ENCODE results near the gene LMX1A.

LMX1A gene

DNA sequence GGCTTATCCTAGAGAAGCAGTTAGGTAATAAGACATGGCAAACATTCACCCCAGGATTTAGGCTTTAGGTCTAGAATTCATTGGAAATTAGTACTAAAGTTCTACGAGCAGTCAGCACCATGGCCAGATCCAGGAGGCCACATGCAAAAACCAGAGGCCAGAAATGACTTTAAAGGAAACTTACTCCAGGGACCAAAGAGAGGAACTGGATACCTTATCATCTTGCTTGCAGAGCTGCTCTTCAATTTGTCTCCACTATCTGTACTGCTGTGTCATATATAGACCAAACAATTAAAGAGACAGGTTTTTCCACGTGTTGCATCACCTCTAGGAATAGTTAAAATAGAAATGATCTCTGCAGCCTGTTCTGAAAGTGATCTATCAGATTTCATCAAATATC lies 127.8 kb downstream of the LMX1A start:
- TF ChIP-seq, protein P1, sequence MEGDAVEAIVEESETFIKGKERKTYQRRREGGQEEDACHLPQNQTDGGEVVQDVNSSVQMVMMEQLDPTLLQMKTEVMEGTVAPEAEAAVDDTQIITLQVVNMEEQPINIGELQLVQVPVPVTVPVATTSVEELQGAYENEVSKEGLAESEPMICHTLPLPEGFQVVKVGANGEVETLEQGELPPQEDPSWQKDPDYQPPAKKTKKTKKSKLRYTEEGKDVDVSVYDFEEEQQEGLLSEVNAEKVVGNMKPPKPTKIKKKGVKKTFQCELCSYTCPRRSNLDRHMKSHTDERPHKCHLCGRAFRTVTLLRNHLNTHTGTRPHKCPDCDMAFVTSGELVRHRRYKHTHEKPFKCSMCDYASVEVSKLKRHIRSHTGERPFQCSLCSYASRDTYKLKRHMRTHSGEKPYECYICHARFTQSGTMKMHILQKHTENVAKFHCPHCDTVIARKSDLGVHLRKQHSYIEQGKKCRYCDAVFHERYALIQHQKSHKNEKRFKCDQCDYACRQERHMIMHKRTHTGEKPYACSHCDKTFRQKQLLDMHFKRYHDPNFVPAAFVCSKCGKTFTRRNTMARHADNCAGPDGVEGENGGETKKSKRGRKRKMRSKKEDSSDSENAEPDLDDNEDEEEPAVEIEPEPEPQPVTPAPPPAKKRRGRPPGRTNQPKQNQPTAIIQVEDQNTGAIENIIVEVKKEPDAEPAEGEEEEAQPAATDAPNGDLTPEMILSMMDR (conservative IDR thresholded peaks at IDR 0.05), result no peak
- no peak for TF ChIP-seq ZFX (IDR thresholded peaks at IDR 0.05)
- H3K27ac ChIP-seq, result no peak overlapping the region

DNA sequence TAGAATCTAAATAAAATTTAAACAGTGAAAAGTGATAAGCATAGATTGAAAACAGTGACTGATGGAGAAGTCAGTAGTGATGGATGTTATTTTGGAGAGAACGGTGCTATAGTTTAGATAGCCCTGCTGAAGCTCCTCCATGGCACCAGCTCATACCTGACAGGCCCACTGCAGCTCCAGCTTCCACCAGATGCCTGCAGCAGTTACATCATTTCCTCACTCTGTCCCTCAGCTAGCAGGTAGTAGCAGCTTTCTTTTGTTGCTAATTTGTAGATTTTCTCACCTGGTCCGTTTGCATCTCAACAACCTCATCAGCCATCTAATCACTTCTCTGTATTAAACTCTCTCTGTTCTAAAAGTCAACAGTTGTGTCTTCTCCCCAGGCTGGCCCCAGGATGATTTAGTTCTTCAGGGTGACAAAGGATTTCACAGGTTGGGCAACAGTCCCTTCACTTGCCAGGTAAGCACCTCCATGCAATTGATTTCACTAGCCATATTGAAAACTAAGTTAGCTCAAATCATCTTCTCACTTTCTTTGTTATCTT lies 128.3 kb downstream of the LMX1A start:
- TF ChIP-seq, protein P1 (conservative IDR thresholded peaks at IDR 0.05), result no peak
- TF ChIP-seq ZFX (IDR thresholded peaks at IDR 0.05), result no peak
- H3K27ac ChIP-seq, result no peak overlapping the region

DNA sequence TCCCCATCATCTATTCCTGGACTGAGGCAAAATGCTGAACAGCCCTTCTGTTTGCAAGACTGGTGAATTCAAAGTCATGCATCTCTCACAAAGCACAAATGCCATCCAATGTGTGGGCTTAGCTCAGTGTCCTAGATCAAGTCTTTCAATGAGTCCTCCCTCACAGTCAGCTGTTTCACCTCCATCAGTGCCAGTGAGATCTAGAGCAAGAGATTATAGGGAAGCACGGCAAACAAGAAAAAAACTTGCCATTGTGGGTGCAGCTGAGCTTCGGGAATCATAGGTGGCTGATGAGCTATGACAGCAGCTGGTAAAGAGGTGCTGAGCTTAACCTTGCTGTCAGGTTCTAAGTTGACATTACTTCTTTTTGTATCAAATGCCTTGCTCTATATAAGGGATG lies 130.2 kb downstream of the LMX1A start:
- TF ChIP-seq, protein P1 (conservative IDR thresholded peaks at IDR 0.05), result no peak
- no peak for TF ChIP-seq ZFX (IDR thresholded peaks at IDR 0.05)

DNA sequence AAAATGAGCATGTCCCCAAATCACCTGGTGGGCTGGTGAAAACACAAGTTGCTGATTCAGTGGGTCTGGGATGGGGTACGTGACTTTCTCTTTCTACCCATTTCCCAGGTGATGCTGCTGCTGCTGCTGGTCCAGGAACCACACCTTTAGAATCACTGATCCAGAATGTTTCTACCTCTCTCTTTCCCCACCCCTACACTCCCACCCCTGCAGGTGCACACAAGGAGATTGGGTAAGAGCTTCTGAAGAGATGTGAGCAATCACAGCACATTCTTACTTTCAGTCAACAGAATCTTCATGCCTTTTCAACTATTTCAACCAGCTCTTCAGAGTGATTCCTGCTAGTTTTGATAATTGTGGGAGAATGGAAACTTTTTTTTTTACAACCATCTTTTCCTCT lies 130.9 kb downstream of the LMX1A start:
- no peak for TF ChIP-seq ZFX (IDR thresholded peaks at IDR 0.05)
- no peak overlapping the region for H3K27ac ChIP-seq

More for the DNA sequence above, 130.2 kb downstream of the LMX1A start:
- H3K27ac ChIP-seq, result no peak overlapping the region

DNA sequence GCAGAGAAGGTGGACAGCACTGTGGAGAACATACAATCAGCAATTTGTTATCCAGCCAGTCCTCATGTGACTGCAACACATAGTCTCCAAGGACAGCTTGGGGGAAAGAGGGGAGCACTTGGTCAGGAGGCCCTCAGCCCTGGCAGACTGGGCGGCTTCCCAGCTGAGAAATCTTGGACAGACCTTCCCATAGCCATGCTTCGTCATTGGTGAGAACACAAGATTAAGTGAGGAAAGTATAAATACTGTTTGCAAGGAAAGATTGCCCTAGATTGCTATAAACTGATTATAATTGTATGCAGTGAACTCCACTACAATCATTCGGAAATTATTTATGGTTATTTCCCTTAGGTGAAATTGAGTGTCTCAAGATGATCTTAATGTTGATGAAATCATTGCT lies 131.5 kb downstream of the LMX1A start:
- H3K27ac ChIP-seq, result no peak overlapping the region
- TF ChIP-seq ZFX (IDR thresholded peaks at IDR 0.05), result no peak
- TF ChIP-seq, protein P1 (conservative IDR thresholded peaks at IDR 0.05), result no peak

DNA sequence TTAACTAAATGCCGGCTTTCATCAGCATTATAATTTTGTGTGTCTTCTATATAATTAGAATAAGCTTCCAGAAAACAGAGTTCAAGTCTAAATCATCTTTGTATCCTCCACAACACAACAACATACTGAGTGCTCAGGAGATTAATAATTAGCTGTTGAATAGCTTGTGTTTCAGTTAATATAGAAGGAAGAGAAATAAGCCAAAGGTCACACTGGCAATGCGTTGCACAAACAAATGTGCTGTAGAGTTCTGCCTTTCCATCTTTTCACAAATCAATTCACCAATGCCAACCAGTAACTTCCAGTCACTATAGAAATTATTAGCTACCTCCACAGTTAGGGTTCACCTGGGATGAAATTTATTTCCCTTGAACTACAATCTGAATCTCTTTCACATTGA lies 132.0 kb downstream of the LMX1A start:
- TF ChIP-seq ZFX (IDR thresholded peaks at IDR 0.05), result no peak
- TF ChIP-seq, protein P1 (conservative IDR thresholded peaks at IDR 0.05), result no peak

DNA sequence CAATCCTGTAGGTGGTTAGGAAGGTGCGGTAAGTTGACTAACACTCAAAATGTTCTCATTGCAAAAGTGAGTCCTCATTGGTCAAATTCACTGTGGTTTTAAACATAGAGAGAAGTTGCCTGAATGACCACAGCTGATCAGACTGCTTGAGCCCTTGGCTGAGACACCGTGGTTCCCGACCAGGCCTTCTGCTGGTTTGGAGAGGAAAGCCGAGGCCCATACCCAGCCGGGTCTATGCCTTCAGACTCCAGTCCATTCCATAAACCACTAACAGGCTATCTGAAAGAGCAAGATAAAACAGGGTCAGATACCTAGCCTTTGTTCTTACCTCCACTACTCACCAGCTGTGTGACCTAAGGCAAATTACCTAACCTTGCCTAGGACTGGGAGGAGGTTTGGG lies 133.9 kb downstream of the LMX1A start:
- H3K27ac ChIP-seq, result no peak overlapping the region
- TF ChIP-seq, protein P1 (conservative IDR thresholded peaks at IDR 0.05), result no peak
- TF ChIP-seq ZFX (IDR thresholded peaks at IDR 0.05), result no peak

More for the DNA sequence above, 132.0 kb downstream of the LMX1A start:
- no peak overlapping the region for H3K27ac ChIP-seq

DNA sequence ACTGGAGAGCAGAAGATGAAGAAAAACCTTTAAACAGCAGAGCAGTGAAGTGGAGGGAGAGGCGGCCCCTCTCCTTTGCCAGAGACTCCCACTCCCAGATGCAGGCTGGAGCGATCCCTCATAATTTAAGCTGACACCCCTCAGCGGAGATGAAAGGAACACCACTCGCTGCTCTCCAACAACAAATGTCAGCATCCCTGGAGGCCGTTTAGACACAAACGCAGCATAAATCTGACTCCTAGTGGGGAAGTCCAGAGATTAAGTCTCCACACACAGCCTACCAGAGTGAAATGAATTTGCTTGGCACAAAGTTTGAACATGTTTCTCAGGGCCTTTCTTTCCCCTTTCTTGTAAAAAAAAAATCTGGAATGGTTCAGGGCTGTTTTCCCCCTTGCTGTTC lies 137.8 kb downstream of the LMX1A start:
- H3K27ac ChIP-seq, result no peak overlapping the region
- no peak for TF ChIP-seq ZFX (IDR thresholded peaks at IDR 0.05)
- TF ChIP-seq, protein P1 (conservative IDR thresholded peaks at IDR 0.05), result no peak
